GM12878 (cell line): Measurements from ENCODE around the gene ZSWIM5. TPM values are rescaled to one million over a fixed set of nuclear protein-coding genes. Genes with fewer than 3 reads are reported as not detected.

Experiments used
- ATAC-seq: fragments of 200-7000 bp; cut with Tn5 transposase; 3 replicates; pipeline ENCODE4 v1.9.1; 2020; ENCODE audit warnings: mild to moderate bottlenecking, moderate library complexity
- BruUV-seq: library from RNA; stranded (reverse); fragments of 400-500 nt; replicated peaks from 2 replicates; lab custom pipeline; 2021; lab: Mats Ljungman, UMichigan
- CTCF ChIA-PET: fragments of 300-600 bp; sonication (Branson Sonifier 250); formaldehyde crosslinking; extraction: SDS; loops from one replicate; lab custom pipeline; 2021; ENCODE audit warnings: inconsistent platforms; lab: Yijun Ruan, JAX
- POLR2A ChIA-PET: fragments of 350-600 bp; formaldehyde crosslinking; extraction: SDS; loops from one replicate; lab custom pipeline; 2021; ENCODE audit warnings: inconsistent platforms; lab: Charles Lee
- RAD21 ChIA-PET: fragments of 300-600 bp; sonication (Branson Sonifier 250); formaldehyde crosslinking; loops from one replicate; lab custom pipeline; 2023; ENCODE audit warnings: antibody characterized with exemption; ENCODE audit not compliant: unreplicated experiment; lab: Charles Lee
- SMC1A ChIA-PET: fragments of 300-600 bp; sonication (Branson Sonifier 250); formaldehyde crosslinking; loops from one replicate; lab custom pipeline; 2023; ENCODE audit not compliant: unreplicated experiment, uncharacterized antibody; lab: Charles Lee
- DNase-seq: peaks from one replicate; pipeline ENCODE4 v3.0.0-alpha.2; 2011; ENCODE audit warnings: low read depth, low spot score
- FAIRE-seq: peaks from 3 replicates; lab custom pipeline; 2011; peaks lifted over from hg19 to GRCh38; lab: Jason Lieb, UNC
- H2AFZ ChIP-seq: 2 replicates; pipeline ENCODE4 v1.6.0; 2011; ENCODE audit warnings: low read depth, low read length, control low read depth; ENCODE audit not compliant: control insufficient read depth
- H3K27ac ChIP-seq: 2 replicates; pipeline ENCODE4 v1.5.1; 2011; ENCODE audit warnings: control low read depth; ENCODE audit not compliant: control insufficient read depth, insufficient read depth
- H3K27me3 ChIP-seq, 2 experiments: replicated peaks in 1 of 2; 2 replicates each; pipeline versions ENCODE4 v1.6.0 to v1.6.1; 2011; ENCODE audit warnings: low read length in 1 of 2; ENCODE audit not compliant: control insufficient read depth in 2 of 2, insufficient read depth in 2 of 2
- H3K36me3 ChIP-seq, 2 experiments: 2 replicates each; pipeline ENCODE4 v1.5.1; 2011; ENCODE audit warnings: low read length in 1 of 2; ENCODE audit not compliant: control insufficient read depth in 2 of 2, insufficient read depth in 2 of 2
- H3K4me1 ChIP-seq: 2 replicates; pipeline ENCODE4 v1.6.1; 2011; ENCODE audit warnings: mild to moderate bottlenecking, low read length, moderate library complexity, mixed read lengths; ENCODE audit not compliant: control insufficient read depth, insufficient read depth
- H3K4me2 ChIP-seq: 2 replicates; pipeline ENCODE4 v1.6.0; 2011; ENCODE audit warnings: control low read depth; ENCODE audit not compliant: control insufficient read depth, insufficient read depth
- H3K4me3 ChIP-seq: fragments of 200-600 bp; sonication (generic); 2 replicates; pipeline ENCODE4 v1.5.1; 2016
- H3K79me2 ChIP-seq: 2 replicates; pipeline ENCODE4 v1.6.0; 2011; ENCODE audit warnings: low read length; ENCODE audit not compliant: control insufficient read depth, insufficient read depth
- H3K9ac ChIP-seq: 2 replicates; pipeline ENCODE4 v1.8.0; 2011; ENCODE audit warnings: low read length, control low read depth, mixed read lengths; ENCODE audit not compliant: control insufficient read depth, insufficient read depth
- H3K9me3 ChIP-seq: replicated peaks from 3 replicates; pipeline ENCODE4 v1.5.1; 2011; ENCODE audit warnings: mild to moderate bottlenecking, low read length; ENCODE audit not compliant: control insufficient read depth, insufficient read depth
- H4K20me1 ChIP-seq: 2 replicates; pipeline ENCODE4 v1.6.0; 2011; ENCODE audit not compliant: control insufficient read depth, insufficient read depth
- CREB1 ChIP-seq: IDR thresholded peaks from 2 replicates; pipeline ENCODE4 v1.6.1; 2012; ENCODE audit warnings: low read depth, mild to moderate bottlenecking, inconsistent platforms
- JUNB ChIP-seq: IDR thresholded peaks from 2 replicates; pipeline ENCODE4 v1.6.1; 2016; ENCODE audit warnings: antibody characterized with exemption, mild to moderate bottlenecking
- SIN3A ChIP-seq: IDR thresholded peaks from 2 replicates; pipeline ENCODE4 v1.6.1; 2012; ENCODE audit warnings: low read depth, low read length, improper control_type of control experiment
- WGBS: methylation state at CpG from one replicate; pipeline ENCODE4 v1.1.6; 2016; ENCODE audit warnings: low lambda C conversion rate; ENCODE audit not compliant: insufficient replicate concordance, insufficient coverage; ENCODE audit errors: missing lambda C conversion rate; 5-methylcytosine and 5-hydroxymethylcytosine counted together
- in situ Hi-C: fragments of 300-500 bp; cut with MboI; formaldehyde crosslinking; loops from 9 replicates; pipeline ENCODE4 v1.14.3; 2018; ENCODE audit warnings: mixed read lengths
- intact Hi-C: fragments of 100-400 bp; cut with micrococcal nuclease; formaldehyde crosslinking; loops from one replicate; pipeline ENCODE4 v1.14.2; 2022; ENCODE audit not compliant: unreplicated experiment
- polyA plus RNA-seq, 11 experiments: library from polyadenylated mRNA; depleted of rRNA in 4 of 11; unstranded in 6 of 11; stranded (reverse) in 5 of 11; fragments of >200 nt; fragmentation: Nextera tagmentation in 4 of 11; fragmentation: Illumina TruSeq in 1 of 11; extraction: Ambion mirVana in 4 of 11; extraction: Trizol in 1 of 11; gene quantifications; 1 replicate in 1 of 11; 2 replicates in 10 of 11; pipeline versions ENCODE4 v1.2.1 to v1.2.3, GENCODE V29; 2011 to 2016; ENCODE audit warnings: inconsistent platforms in 2 of 11, missing spikeins in 2 of 11, low read depth in 1 of 11
- total RNA-seq, 4 experiments: library from RNA; depleted of rRNA in 3 of 4; stranded (reverse); fragments of >200 nt in 3 of 4; fragmentation: Illumina TruSeq in 1 of 4; extraction: Trizol in 1 of 4; gene quantifications; 2 replicates each; pipeline versions ENCODE4 v1.2.1 to v1.2.3, GENCODE V29; 2013 to 2021
- TF ChIP-seq, protein P1 (sequence below): fragments of 450-650 bp; IDR thresholded peaks from 2 replicates; pipeline ENCODE4 v1.6.1; 2017; ENCODE audit warnings: mild to moderate bottlenecking, moderate library complexity

The ZSWIM5 gene
- total and polyA plus RNA-seq, 10 of the 15 experiments (the other 5 are each of a cell fraction or from before 2014, with no cell fraction given) = 0.07 to 0.97 (median 0.34) TPM; not detected in 1

DNA sequence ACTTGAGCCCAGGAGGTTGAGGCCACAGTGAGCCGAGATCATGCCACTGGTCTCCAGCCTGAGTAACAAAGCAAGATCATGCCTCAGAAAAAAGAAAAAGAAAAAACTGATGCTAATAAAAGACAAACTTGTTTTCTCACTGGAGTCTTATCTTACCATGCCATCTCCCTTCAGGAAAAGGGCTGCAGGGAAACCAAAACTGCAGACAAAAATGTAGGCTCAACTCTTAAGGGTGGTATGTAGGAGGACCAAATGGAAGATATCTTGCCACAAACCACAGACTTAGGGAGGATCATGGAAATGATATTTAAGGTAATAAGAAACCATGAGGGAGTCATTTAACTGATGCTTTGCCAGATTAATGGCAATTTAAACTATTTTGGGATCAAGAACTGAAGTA is 161.5 kb downstream of the ZSWIM5 start (continued):
- TF ChIP-seq, protein P1, sequence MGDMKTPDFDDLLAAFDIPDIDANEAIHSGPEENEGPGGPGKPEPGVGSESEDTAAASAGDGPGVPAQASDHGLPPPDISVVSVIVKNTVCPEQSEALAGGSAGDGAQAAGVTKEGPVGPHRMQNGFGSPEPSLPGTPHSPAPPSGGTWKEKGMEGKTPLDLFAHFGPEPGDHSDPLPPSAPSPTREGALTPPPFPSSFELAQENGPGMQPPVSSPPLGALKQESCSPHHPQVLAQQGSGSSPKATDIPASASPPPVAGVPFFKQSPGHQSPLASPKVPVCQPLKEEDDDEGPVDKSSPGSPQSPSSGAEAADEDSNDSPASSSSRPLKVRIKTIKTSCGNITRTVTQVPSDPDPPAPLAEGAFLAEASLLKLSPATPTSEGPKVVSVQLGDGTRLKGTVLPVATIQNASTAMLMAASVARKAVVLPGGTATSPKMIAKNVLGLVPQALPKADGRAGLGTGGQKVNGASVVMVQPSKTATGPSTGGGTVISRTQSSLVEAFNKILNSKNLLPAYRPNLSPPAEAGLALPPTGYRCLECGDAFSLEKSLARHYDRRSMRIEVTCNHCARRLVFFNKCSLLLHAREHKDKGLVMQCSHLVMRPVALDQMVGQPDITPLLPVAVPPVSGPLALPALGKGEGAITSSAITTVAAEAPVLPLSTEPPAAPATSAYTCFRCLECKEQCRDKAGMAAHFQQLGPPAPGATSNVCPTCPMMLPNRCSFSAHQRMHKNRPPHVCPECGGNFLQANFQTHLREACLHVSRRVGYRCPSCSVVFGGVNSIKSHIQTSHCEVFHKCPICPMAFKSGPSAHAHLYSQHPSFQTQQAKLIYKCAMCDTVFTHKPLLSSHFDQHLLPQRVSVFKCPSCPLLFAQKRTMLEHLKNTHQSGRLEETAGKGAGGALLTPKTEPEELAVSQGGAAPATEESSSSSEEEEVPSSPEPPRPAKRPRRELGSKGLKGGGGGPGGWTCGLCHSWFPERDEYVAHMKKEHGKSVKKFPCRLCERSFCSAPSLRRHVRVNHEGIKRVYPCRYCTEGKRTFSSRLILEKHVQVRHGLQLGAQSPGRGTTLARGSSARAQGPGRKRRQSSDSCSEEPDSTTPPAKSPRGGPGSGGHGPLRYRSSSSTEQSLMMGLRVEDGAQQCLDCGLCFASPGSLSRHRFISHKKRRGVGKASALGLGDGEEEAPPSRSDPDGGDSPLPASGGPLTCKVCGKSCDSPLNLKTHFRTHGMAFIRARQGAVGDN = no peak
- TF ChIP-seq CREB1 = no peak
- TF ChIP-seq JUNB = no peak
- TF ChIP-seq, all 136 proteins: peak for 0

DNA sequence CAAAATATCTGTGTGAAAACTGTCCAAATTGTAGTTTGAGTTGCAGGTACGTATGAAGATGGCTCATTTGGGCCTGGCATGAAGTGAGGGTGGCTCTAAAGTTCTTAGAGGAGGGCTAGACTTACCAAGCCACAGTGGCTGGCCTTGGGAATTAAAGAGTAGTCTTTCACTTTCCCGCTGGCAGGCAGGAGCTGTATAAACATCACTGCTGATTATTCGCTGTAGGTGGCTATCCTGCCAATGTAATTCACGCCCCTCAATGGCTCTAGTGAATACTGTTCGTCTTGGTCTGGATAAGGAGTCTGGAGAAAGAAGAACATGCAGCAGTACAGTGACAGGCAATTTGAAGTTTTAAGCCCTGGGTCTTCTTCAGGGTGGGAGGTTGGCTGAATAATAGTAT is 163.3 kb downstream of the ZSWIM5 start:
- Histone ChIP-seq H3K9ac (no peak overlapping the region), H3K4me3 (no peak overlapping the region), H3K27me3 (no peaks in the 10 kb centered on the region), H3K4me1 (no peaks in the 10 kb centered on the region), H3K79me2 (no peaks in the 10 kb centered on the region), H3K36me3 (no peaks in the 10 kb centered on the region), H3K27ac (no peak overlapping the region), H3K9me3 (no peaks in the 10 kb centered on the region), H3K4me2 (no peak overlapping the region), H2AFZ (no peak overlapping the region; the same call in 1 of the 2 replicates), H4K20me1 (no peaks in the 10 kb centered on the region)
- intact Hi-C loops (no loop called here), in situ Hi-C loops (no loop called here)
- no peak for TF ChIP-seq SIN3A
- DNase-seq = no peak
- no peak for ATAC-seq
- POLR2A ChIA-PET = no interaction called here
- BruUV-seq = no TSS peak
- FAIRE-seq = no peak
- SMC1A ChIA-PET = interaction anchor here (1.0 to 2.1 kb wide), 4 partner anchors 11 to 90 kb away, joined by 3 to 4 read pairs (median 3); partner anchors contain the start of gene UROD
- RAD21 ChIA-PET = interaction anchor here (1.0 kb wide), 1 partner anchor 12 kb away, joined by 3 read pairs; no protein-coding TSS in a partner anchor
- WGBS = 76% methylated on average over 5 of the region's 5 CpGs
- CTCF ChIA-PET = interaction anchor here (1.6 kb wide), 1 partner anchor 32 kb away, joined by 4 read pairs; the partner anchor contains the start of genes HECTD3 and UROD
